Caco-2 (cell line): Measurements from ENCODE around the gene TMEM201. TPM values are rescaled to one million over a fixed set of nuclear protein-coding genes. Genes with fewer than 3 reads are reported as not detected.

ENCODE experiments used
- BruUV-seq: library from RNA; stranded (reverse); fragments of 400-500 nt; replicated peaks from 2 replicates; lab custom pipeline; 2021; lab: Mats Ljungman, UMichigan
- CTCF ChIA-PET: fragments of 300-600 bp; sonication (Branson Sonifier 250); formaldehyde crosslinking; loops from one replicate; lab custom pipeline; 2022; ENCODE audit warnings: antibody characterized with exemption; lab: Charles Lee
- POLR2A ChIA-PET: fragments of 300-600 bp; sonication (Branson Sonifier 250); formaldehyde crosslinking; loops from one replicate; lab custom pipeline; 2022; ENCODE audit warnings: antibody characterized with exemption; lab: Charles Lee
- DNase-seq, 2 experiments: peaks; one replicate each; pipeline versions ENCODE4 v3.0.0 to v3.0.0-alpha.2; 2020 to 2022
- H3K27me3 ChIP-seq: replicated peaks from 2 replicates; pipeline ENCODE4 v1.6.0; 2011; ENCODE audit warnings: low read length; ENCODE audit not compliant: control insufficient read depth, insufficient read depth
- H3K36me3 ChIP-seq: 2 replicates; pipeline ENCODE4 v1.5.1; 2011; ENCODE audit warnings: low read length; ENCODE audit not compliant: control insufficient read depth, insufficient read depth
- H3K4me1 ChIP-seq: fragments of 250-450 bp; sonication (Bioruptor Pico); 2 replicates; pipeline ENCODE4 v1.5.1; 2020; ENCODE audit warnings: mild to moderate bottlenecking
- H3K4me3 ChIP-seq: 2 replicates; pipeline ENCODE4 v1.5.1; 2011; ENCODE audit warnings: low read depth, mild to moderate bottlenecking, control low read depth, low read length
- H3K9me3 ChIP-seq: fragments of 250-450 bp; sonication (Bioruptor Pico); 2 replicates; pipeline ENCODE4 v1.5.1; 2020; ENCODE audit warnings: mild to moderate bottlenecking, moderate library complexity
- H3K27ac Mint-ChIP-seq: one replicate; pipeline ENCODE4 v1.8.0; 2022; ENCODE audit warnings: mixed read lengths; ENCODE audit not compliant: unreplicated experiment
- H3K27me3 Mint-ChIP-seq: one replicate; pipeline ENCODE4 v1.8.0; 2022; ENCODE audit warnings: mixed read lengths; ENCODE audit not compliant: insufficient read depth, unreplicated experiment
- H3K36me3 Mint-ChIP-seq: one replicate; pipeline ENCODE4 v1.8.0; 2022; ENCODE audit warnings: mild to moderate bottlenecking, mixed read lengths; ENCODE audit not compliant: insufficient read depth, unreplicated experiment
- H3K4me1 Mint-ChIP-seq: one replicate; pipeline ENCODE4 v1.8.0; 2022; ENCODE audit warnings: low read depth, mixed read lengths; ENCODE audit not compliant: unreplicated experiment
- H3K4me3 Mint-ChIP-seq: one replicate; pipeline ENCODE4 v1.8.0; 2022; ENCODE audit warnings: mild to moderate bottlenecking, moderate library complexity, mixed read lengths; ENCODE audit not compliant: unreplicated experiment
- H3K9me3 Mint-ChIP-seq: one replicate; pipeline ENCODE4 v1.8.0; 2022; ENCODE audit warnings: mixed read lengths; ENCODE audit not compliant: unreplicated experiment
- intact Hi-C: fragments of 100-400 bp; cut with micrococcal nuclease; formaldehyde crosslinking; loops from one replicate; pipeline ENCODE4 v1.10.0; 2022; ENCODE audit not compliant: unreplicated experiment
- total RNA-seq: library from RNA; stranded (reverse); gene quantifications from 2 replicates; pipeline ENCODE4 v1.2.3, GENCODE V29; 2022
- TF ChIP-seq, protein P1 (sequence below), 2 experiments: fragments of 200-600 bp in 1 of 2; IDR thresholded peaks; 1 replicate in 1 of 2; 2 replicates in 1 of 2; pipeline versions ENCODE4 v1.5.1 to v1.8.0; 2011 to 2022; ENCODE audit warnings: antibody characterized with exemption in 1 of 2, control low read depth in 1 of 2, inconsistent platforms in 1 of 2, low read depth in 1 of 2, low read length in 1 of 2, mild to moderate bottlenecking in 1 of 2, moderate library complexity in 1 of 2; ENCODE audit not compliant: insufficient read depth in 1 of 2, severe bottlenecking in 1 of 2, unreplicated experiment in 1 of 2

TMEM201 gene
- total RNA-seq, 1 experiment from 2014 or later: 27.2 TPM

DNA sequence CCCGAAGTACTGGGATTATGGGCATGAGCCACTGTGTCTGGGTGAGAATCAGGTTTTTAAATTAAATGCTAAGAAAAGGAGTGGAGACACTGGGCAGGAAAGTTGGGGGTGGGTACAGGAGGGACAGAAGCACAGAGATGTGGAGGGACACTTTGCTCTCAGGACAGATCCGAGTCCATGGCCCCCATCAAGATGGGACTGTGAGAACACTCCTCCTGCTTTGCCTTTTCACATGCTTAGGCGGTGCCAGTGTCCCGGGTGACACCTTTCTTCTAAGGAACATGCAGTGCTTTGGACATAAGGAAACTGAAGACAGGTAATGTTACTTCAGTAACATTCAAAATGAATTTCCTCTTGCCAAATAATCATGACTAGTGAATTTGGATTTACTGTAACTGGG lies 32.8 kb upstream of the TMEM201 start:
- Histone ChIP-seq H3K4me3 (no peak overlapping the region), H3K9me3 (no peaks in the 10 kb centered on the region), H3K36me3 (peaks cover 3% of the 10 kb centered on the region; the same call in 1 of the 2 replicates), H3K4me1 (peaks cover 5% of the 10 kb centered on the region; the same call in 1 of the 2 replicates), H3K27me3 (no peaks in the 10 kb centered on the region)
- ChIA-PET POLR2A (no interaction called here), CTCF (no interaction called here)
- BruUV-seq: no TSS peak
- no peaks in the 10 kb centered on the region for H3K27me3 Mint-ChIP-seq
- peaks cover 48% of the 10 kb centered on the region for H3K36me3 Mint-ChIP-seq
- TF ChIP-seq, protein P1, sequence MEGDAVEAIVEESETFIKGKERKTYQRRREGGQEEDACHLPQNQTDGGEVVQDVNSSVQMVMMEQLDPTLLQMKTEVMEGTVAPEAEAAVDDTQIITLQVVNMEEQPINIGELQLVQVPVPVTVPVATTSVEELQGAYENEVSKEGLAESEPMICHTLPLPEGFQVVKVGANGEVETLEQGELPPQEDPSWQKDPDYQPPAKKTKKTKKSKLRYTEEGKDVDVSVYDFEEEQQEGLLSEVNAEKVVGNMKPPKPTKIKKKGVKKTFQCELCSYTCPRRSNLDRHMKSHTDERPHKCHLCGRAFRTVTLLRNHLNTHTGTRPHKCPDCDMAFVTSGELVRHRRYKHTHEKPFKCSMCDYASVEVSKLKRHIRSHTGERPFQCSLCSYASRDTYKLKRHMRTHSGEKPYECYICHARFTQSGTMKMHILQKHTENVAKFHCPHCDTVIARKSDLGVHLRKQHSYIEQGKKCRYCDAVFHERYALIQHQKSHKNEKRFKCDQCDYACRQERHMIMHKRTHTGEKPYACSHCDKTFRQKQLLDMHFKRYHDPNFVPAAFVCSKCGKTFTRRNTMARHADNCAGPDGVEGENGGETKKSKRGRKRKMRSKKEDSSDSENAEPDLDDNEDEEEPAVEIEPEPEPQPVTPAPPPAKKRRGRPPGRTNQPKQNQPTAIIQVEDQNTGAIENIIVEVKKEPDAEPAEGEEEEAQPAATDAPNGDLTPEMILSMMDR (IDR thresholded peaks at IDR 0.05; ENCODE audit: insufficient read depth in 1 of 2, low read depth in 1 of 2, low read length in 1 of 2, severe bottlenecking in 1 of 2, unreplicated experiment in 1 of 2): no peak
- H3K27ac Mint-ChIP-seq: no peak overlapping the region
- H3K9me3 Mint-ChIP-seq: no peaks in the 10 kb centered on the region
- no peak overlapping the region for H3K4me3 Mint-ChIP-seq
- H3K4me1 Mint-ChIP-seq: peaks cover 10% of the 10 kb centered on the region
- no peak for DNase-seq
- intact Hi-C loops: no loop called here

DNA sequence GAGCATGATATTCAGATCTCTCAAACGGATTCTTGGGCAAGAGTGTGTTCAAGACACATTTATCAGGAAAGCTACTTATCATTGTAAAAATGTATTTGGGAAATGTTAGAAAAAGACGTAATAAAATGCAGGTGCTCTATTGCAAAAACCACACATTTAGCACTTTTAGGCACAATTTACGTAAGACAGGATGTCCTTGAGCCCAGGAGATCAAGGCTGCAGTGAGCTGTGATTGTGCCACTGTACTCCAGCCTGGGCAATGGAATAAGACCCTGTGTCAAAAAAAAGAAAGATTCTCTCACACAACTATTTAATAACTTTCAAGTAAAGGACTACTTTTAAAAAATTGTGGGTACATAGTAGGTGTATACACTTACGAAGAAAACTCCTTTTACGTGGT lies 31.1 kb upstream of the TMEM201 start:
- ChIA-PET CTCF (no interaction called here), POLR2A (interaction anchor here (2.0 kb wide), 1 partner anchor 20 kb away, joined by 5 read pairs; no protein-coding TSS in a partner anchor)
- H3K27ac Mint-ChIP-seq: no peak overlapping the region
- H3K27me3 ChIP-seq: no peaks in the 10 kb centered on the region
- no peak overlapping the region for H3K4me3 Mint-ChIP-seq
- BruUV-seq: no TSS peak
- intact Hi-C loops: no loop called here
- peaks cover 5% of the 10 kb centered on the region; the same call in 1 of the 2 replicates for H3K4me1 ChIP-seq
- H3K4me1 Mint-ChIP-seq: peaks cover 10% of the 10 kb centered on the region
- no peaks in the 10 kb centered on the region for H3K27me3 Mint-ChIP-seq
- TF ChIP-seq, protein P1 (IDR thresholded peaks at IDR 0.05; ENCODE audit: insufficient read depth in 1 of 2, low read depth in 1 of 2, low read length in 1 of 2, severe bottlenecking in 1 of 2, unreplicated experiment in 1 of 2): no peak
- peaks cover 59% of the 10 kb centered on the region for H3K36me3 Mint-ChIP-seq
- no peaks in the 10 kb centered on the region for H3K9me3 Mint-ChIP-seq
- H3K36me3 ChIP-seq: peaks cover 3% of the 10 kb centered on the region; the same call in 1 of the 2 replicates
- no peak for DNase-seq
- no peaks in the 10 kb centered on the region for H3K9me3 ChIP-seq
- no peak overlapping the region for H3K4me3 ChIP-seq

DNA sequence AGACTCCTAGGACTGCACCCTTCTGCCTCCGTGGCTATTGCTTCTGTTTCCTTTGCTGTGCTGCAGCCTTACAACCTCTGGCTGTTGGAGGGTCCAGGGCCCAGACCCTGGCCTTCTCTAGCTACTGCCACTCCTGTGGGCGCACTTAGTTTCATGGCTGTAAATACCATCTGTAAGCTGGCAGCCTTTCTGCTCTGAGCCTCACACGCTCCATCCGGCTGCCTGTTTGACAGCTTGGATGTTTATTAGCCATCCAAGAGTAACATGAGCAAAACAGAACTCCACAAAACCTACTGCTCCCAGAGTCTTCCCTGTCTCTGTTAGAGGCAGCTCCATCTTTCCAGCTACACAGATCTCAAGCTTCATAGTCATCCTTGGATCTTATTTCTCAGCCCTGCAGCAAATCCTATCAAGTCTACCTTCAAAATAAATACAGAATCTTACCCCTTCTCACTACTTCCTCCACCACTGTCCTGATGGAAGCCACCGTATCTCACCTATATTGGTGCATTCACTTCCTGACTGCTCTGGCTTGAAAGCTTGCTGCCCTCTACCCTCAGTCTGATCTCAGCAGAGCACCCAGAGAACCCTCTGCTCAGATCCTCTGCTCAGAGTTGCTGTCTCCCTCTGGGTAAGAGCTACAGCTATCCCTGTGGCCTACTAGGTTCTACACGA lies 30.3 kb upstream of the TMEM201 start:
- H3K4me1 ChIP-seq: peaks cover 3% of the 10 kb centered on the region; the same call in 1 of the 2 replicates
- CTCF ChIA-PET: no interaction called here
- H3K27me3 Mint-ChIP-seq: no peaks in the 10 kb centered on the region

More for the DNA sequence above, 30.3 kb upstream of the TMEM201 start:
- peaks cover 3% of the 10 kb centered on the region; the same call in 1 of the 2 replicates for H3K36me3 ChIP-seq
- TF ChIP-seq, protein P1 (IDR thresholded peaks at IDR 0.05; ENCODE audit: insufficient read depth in 1 of 2, low read depth in 1 of 2, low read length in 1 of 2, severe bottlenecking in 1 of 2, unreplicated experiment in 1 of 2): no peak
- POLR2A ChIA-PET: interaction anchor here (2.0 kb wide), 1 partner anchor 20 kb away, joined by 5 read pairs; no protein-coding TSS in a partner anchor
- DNase-seq: no peak
- Mint-ChIP-seq H3K27ac (no peak overlapping the region), H3K9me3 (no peaks in the 10 kb centered on the region), H3K4me1 (peaks cover 10% of the 10 kb centered on the region), H3K4me3 (no peak overlapping the region), H3K36me3 (peaks cover 64% of the 10 kb centered on the region)
- H3K4me3 ChIP-seq: no peak overlapping the region
- no TSS peak for BruUV-seq
- intact Hi-C loops: no loop called here
- H3K27me3 ChIP-seq: no peaks in the 10 kb centered on the region
- H3K9me3 ChIP-seq: no peaks in the 10 kb centered on the region
